Stimulated activated CD4-positive, alpha-beta T cell treated with anti-CD3 and anti-CD28 coated beads, Interleukin-1b, Interleukin-23, amount 100 ng/mL, for 1 hour (primary cell): ENCODE results near the gene CLPTM1L.
"Not testable (repeated sequence)": the region's sequence is repeated elsewhere in the genome, so short reads cannot be mapped to it uniquely, and the experiment has no call there.

ENCODE experiments used
- DNase-seq, 2 donors: peaks; one replicate each; pipeline ENCODE4 v3.0.0-alpha.2; 2020; ENCODE audit warnings: low read depth in 2 of 2

Gene CLPTM1L

DNA sequence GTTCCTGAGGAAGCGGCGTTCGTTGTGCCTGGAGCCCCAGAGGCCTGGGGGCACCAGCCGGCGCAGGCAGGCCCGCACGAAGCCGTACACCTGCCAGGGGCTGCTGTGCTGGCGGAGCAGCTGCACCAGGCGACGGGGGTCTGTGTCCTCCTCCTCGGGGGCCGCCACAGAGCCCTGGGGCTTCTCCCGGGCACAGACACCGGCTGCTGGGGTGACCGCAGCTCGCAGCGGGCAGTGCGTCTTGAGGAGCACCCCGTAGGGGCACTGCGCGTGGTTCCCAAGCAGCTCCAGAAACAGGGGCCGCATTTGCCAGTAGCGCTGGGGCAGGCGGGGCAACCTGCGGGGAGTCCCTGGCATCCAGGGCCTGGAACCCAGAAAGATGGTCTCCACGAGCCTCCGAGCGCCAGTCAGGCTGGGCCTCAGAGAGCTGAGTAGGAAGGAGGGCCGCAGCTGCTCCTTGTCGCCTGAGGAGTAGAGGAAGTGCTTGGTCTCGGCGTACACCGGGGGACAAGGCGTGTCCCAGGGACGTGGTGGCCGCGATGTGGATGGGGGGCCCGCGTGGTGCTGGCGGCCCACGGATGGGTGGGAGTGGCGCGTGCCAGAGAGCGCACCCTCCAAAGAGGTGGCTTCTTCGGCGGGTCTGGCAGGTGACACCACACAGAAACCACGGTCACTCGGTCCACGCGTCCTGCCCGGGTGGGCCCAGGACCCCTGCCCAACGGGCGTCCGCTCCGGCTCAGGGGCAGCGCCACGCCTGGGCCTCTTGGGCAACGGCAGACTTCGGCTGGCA is 51.3 kb downstream of the CLPTM1L start:
- DNase-seq: no peak

DNA sequence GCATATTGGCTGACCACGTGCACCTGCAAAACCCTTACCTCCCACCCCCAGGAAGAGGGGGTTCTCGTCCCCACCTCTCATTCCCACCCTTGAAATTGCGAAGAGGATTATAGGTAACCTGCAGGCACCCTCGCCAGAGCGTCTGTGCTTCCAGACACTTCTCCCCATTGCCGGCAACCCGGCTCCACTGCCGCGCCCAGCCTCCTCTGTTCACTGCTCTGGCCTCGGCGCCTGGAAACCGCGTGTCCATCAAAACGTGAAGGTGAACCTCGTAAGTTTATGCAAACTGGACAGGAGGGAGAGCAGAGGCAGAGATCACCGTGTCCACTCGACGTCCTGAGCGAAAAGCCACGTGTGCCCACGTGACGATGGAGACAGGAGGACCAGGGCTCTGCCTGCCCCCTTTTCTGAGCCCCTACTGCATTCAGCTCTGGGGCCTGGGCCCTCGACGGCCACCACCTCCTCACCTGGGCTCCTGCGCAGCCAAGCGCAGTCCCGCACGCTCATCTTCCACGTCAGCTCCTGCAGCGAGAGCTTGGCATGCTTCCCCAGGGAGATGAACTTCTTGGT is 52.0 kb downstream of the CLPTM1L start:
- no peak for DNase-seq

DNA sequence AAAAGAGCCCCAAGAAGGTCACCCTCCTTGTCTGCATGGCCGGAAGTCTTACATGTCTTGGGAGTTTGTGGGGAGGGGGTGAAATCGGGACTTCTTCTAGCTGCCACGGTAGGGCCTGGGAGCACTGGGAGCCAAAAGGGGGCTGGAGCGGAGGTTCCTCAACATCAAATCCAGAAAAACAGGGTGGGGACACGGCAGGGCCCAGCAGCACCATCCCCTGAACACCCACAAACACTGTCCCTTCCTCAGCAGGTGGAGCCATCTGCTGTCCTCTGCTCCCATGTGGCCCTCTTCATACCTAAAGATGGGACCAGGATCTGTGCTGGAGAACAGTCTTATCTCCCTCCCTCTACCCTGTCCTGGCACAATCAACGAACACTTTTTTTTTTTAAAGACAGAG is 52.8 kb downstream of the CLPTM1L start:
- DNase-seq: no peak

- DNase-seq: no peak
These were observed 53.3 kb downstream of the CLPTM1L start for GRCh38 chr5:1291611-1292080.

DNA sequence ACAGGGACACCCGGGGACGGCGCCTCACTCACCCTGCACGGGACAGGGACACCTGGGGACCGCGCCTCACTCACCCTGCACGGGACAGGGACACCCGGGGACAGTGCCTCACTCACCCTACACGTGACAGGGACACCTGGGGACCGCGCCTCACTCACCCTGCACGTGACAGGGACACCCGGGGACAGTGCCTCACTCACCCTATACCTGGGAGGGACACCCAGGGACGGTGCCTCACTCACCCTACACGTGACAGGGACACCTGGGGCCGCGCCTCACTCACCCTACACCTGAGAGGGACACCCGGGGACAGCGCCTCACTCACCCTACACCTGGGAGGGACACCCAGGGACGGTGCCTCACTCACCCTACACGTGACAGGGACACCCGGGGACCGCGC is 53.9 kb downstream of the CLPTM1L start:
- DNase-seq: not testable (repeated sequence)

- DNase-seq: not testable (repeated sequence)
These were observed 55.3 kb downstream of the CLPTM1L start for GRCh38 chr5:1289559-1289958.

DNA sequence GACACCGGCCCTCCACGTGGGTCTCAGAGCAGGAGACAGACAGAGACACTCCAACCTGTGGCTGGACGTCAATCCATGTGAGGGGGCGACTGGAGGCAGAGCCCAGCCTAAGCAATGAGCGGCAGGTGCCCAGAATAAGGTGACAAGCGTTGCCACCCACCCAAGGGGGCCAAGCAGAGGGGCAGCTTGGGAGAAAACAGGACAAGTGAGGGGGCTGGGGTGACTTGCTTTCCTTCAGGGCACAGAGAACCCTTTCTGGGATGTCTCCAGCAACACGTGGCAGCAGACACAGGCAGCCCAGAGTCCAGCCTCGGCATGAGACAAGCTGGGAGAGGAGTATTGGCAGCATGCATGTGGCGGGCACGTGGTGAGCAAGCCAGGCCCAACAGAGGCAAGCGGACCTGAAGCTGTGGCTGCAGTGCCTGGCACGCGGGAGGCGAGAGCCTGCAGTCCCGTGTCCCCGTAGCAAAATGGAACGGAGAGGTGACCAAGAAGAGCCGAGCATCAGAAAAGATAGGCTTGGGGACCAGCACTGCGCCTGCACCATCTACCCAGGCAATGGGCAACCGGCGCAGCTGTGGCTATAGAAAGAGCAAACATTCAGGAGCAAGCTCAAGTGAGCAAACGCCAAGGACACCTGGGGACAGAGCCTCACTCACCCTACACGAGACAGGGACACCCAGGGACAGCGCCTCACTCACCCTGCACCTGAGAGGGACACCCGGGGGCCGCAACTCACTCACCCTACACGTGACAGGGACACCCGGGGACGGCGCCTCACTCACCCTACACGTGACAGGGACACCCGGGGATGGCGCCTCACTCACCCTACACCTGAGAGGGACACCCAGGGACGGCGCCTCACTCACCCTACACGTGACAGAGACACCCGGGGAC is 56.2 kb downstream of the CLPTM1L start:
- DNase-seq: no peak

- DNase-seq: no peak
These were observed 59.0 kb downstream of the CLPTM1L start for GRCh38 chr5:1285883-1286291.

GRCh38 chr5:1285141-1285540 is 59.8 kb downstream of the CLPTM1L start:
- no peak for DNase-seq

GRCh38 chr5:1284336-1284970 is 60.4 kb downstream of the CLPTM1L start:
- not testable (repeated sequence) for DNase-seq

DNA sequence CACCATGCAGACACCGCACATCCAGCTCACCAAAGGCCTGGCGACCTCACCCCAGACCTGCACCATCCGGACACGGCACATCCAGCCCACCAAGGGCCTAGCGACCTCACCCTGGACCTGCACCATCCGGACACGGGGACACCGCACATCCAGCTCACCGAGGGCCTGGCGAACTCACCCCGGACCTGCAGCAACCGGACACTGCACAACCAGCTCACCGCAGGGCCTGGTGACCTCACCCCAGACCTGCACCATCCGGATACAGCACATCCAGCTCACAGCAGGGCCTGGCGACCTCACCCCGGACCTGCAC is 61.2 kb downstream of the CLPTM1L start:
- DNase-seq: not testable (repeated sequence)

DNA sequence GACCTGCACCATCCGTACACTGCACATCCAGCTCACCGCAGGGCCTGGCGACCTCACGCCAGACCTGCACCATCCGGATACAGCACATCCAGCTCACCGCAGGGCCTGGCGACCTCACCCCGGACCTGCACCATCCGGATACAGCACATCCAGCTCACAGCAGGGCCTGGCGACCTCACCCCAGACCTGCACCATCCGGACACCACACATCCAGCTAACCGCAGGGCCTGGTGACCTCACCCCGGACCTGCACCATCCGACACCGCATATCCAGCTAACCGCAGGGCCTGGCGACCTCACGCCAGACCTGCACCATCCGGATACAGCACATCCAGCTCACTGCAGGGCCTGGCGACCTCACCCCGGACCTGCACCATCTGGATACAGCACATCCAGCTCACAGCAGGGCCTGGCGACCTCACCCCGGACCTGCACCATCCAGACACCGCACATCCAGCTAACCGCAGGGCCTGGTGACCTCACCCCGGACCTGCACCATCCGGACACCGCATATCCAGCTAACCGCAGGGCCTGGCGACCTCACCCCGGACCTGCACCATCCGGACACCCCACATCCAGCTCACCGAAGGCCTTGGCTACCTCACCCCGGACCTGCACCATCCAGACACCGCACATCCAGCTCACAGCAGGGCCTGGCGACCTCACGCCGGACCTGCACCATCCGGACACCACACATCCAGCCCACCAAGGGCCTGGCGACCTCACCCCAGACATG is 61.7 kb downstream of the CLPTM1L start:
- DNase-seq: not testable (repeated sequence)

GRCh38 chr5:1282131-1282992 is 62.5 kb downstream of the CLPTM1L start:
- DNase-seq: no peak

DNA sequence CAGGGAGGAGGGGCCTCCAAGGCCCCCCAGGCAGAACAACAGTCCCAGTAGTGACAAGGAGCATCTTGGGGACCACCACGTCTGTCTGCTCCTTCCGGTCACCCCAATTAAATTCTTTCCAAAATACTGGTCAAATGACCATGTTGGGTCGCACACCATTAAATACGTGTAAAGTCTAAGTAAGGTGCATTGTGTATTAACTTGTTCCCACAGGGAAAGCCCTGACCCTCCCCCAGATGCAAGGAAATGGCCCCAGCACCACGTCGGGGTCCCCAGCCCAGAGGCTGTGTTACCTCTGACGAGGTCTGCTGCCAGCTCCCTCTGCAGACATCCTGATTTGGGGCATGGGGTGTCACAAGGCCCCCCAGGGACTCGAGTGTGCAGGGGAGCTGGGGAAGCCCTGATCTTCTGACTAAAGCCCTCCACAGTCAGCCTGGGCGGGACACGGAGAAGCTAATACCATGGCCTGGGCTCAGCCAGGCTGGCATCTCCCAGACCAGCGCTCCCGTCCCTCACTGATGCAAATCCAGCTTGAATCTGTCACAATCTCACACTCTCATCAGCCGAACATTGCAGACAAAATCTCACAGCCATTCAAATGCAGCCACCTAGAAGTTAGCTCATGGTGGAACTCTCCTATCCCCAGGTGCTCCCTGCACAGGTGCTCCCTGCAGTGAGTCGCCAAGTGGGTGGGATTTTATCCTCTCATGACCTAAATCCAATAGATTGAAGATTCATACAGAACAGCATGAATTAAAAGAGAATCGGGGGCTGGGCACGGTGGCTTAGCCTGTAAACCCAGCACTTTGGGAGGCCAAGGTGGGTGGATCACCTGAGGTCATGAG is 63.6 kb downstream of the CLPTM1L start:
- DNase-seq: no peak

DNA sequence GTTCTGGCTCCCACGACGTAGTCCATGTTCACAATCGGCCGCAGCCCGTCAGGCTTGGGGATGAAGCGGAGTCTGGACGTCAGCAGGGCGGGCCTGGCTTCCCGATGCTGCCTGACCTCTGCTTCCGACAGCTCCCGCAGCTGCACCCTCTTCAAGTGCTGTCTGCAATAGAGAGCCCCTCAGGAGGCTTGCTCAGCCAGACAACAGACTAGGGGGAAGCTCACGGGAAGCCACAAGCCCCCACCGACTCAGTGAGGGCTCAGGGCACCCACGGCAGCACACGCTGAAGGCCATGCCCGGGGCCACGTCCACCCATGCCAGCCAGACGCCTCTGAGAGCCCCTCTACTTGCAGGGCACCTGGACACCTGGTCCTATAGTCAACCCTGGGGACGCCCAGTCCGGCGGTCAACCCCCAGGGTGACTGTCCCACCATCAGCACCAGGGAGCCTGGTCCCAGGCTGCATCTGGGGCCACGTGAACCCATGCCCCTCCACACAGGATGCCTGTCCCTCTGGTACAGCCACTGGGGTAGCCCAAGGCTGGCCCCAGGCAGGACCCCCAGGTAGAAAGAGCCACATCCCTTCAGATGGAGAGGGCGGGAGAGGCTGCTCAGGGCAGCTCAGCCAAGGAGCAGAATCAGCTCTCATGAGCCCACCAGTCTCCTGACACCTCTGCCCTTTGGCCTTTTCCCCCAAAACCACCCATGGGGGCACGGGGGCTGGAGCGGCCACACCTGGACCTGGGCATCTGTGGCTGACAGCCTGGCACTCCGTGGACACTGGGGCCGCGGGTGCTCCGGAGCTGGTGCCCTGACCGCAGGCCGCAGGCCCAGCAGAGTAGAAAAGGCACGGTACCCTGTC is 64.5 kb downstream of the CLPTM1L start:
- no peak for DNase-seq

DNA sequence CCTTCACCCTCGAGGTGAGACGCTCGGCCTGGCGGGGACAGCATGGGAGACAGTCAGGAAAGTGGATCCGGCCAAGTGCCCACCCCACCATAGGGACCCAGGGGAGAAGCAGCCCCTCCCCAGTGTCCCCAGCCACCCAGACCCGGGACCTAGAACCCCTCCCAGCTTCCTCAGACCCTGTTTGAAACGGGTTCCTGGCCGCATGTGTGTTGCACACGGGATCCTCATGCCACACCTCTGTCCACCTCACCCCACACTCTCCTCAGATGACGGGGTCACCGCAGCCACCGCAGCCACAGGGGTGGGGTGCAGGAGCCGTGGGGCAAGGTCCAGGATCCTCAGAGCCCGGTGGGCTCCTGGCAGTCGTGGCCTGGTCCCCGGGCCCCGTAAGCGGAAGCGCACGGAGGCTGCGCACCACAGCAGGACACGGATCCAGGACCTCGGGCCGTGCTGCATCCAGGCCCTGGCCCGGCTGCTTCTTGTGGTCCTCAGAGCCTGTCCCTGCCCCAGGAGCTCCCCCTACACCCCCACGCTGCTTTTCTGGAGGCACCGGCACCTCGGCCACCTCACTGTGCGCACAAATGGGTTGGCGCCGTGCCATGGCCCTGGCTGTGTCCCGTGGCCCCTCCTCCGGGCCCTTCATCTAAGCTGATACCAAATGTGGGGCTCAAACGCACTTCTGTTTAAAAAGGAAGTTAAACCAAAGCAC is 65.3 kb downstream of the CLPTM1L start:
- DNase-seq: no peak

DNA sequence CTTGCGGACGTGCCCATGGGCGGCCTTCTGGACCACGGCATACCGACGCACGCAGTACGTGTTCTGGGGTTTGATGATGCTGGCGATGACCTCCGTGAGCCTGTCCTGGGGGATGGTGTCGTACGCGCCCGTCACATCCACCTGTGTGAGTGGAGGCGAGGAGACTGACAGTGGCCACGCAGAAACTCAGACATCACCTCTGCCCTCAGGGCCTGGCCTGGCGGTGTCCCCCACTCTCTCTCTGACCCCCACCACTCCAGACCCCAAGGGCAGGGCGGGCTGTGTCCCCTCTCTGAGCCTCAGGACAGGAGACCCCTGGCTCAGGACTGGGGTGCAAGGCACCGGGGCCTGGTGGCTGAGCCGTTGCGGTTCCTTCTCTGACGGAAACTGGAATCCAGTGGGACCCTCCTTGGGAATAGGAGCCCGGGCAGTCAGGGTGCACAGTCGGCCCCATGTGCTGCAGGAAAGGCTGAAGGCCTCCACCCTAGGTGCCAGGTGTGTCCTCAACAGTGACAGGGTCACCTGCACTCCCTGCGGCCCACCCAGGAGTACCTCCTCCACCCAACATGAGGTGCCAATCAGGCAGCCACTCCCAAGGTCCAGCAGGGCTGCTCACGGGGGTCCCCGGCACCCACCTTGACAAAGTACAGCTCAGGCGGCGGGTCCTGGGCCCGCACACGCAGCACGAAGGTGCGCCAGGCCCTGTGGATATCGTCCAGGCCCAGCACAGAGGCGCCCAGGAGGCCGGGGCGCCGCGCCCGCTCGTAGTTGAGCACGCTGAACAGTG is 66.0 kb downstream of the CLPTM1L start:
- no peak for DNase-seq
